Muscle layer of duodenum (tissue), 2 donors: Measurements from ENCODE around the gene HOXA11.

ENCODE experiments used
- H3K27ac ChIP-seq: one replicate; pipeline ENCODE4 v1.7.0; 2013; ENCODE audit warnings: mild to moderate bottlenecking, low read length
- H3K27me3 ChIP-seq: one replicate; pipeline ENCODE4 v1.7.0; 2013; ENCODE audit warnings: low read depth, mild to moderate bottlenecking, control low read depth, low read length
- H3K36me3 ChIP-seq, 2 donors: one replicate each; pipeline ENCODE4 v1.7.0; 2013; ENCODE audit warnings: low read length in 2 of 2, control low read depth in 1 of 2, mild to moderate bottlenecking in 1 of 2; ENCODE audit not compliant: insufficient read depth in 2 of 2, control insufficient read depth in 1 of 2
- H3K4me1 ChIP-seq, 2 donors: one replicate each; pipeline ENCODE4 v1.7.0; 2013; ENCODE audit warnings: low read length in 2 of 2, mild to moderate bottlenecking in 2 of 2, control low read depth in 1 of 2, moderate library complexity in 1 of 2; ENCODE audit not compliant: insufficient read depth in 2 of 2, control insufficient read depth in 1 of 2
- H3K4me3 ChIP-seq, 2 donors: one replicate each; pipeline ENCODE4 v1.7.0; 2013; ENCODE audit warnings: low read length in 2 of 2, low read depth in 1 of 2, mild to moderate bottlenecking in 1 of 2
- H3K9me3 ChIP-seq, 2 donors: one replicate each; pipeline ENCODE4 v1.7.0; 2013; ENCODE audit warnings: low read length in 2 of 2, control low read depth in 1 of 2, mild to moderate bottlenecking in 1 of 2; ENCODE audit not compliant: control insufficient read depth in 1 of 2
- donor health status: healthy.

HOXA11 gene

GRCh38 chr7:27156508-27156898 is 28.5 kb downstream of the HOXA11 start, which contains the start of gene HOXA7:
Gene HOXA7, minus strand, starts transcription at chr7:27156675. Its CDS starts 130 bp downstream, at chr7:27156545.
- H3K27ac ChIP-seq: no peak within 1 kb of the TSS
- H3K9me3 ChIP-seq: no peaks in the 10 kb centered on the region
- peaks cover 0 to 52% of the 10 kb centered on the region in 2 donors for H3K4me1 ChIP-seq
- H3K36me3 ChIP-seq: no peaks in the 10 kb centered on the region
- H3K27me3 ChIP-seq: peaks cover 89% of the 10 kb centered on the region
- H3K4me3 ChIP-seq: peak within 1 kb of the TSS in 1 of 2 donors; percentile 61

- H3K36me3 ChIP-seq: no peaks in the 10 kb centered on the region
- peaks cover 95% of the 10 kb centered on the region for H3K27me3 ChIP-seq
- no peaks in the 10 kb centered on the region for H3K9me3 ChIP-seq
- H3K4me1 ChIP-seq: peaks cover 0 to 52% of the 10 kb centered on the region in 2 donors
- H3K27ac ChIP-seq: no peak overlapping the region
- peak overlapping the region in 1 of 2 donors; percentile 61 for H3K4me3 ChIP-seq
Measured at GRCh38 chr7:27155816-27156507, 29.1 kb downstream of the HOXA11 start.

GRCh38 chr7:27154901-27155815 is 29.9 kb downstream of the HOXA11 start:
- Histone ChIP-seq H3K4me3 (peak overlapping the region in 1 of 2 donors; percentile 61), H3K27ac (no peak overlapping the region), H3K36me3 (no peaks in the 10 kb centered on the region), H3K9me3 (no peaks in the 10 kb centered on the region), H3K4me1 (peaks cover 0 to 52% of the 10 kb centered on the region in 2 donors), H3K27me3 (peaks cover 94% of the 10 kb centered on the region)

GRCh38 chr7:27154369-27154768 is 30.7 kb downstream of the HOXA11 start:
- Histone ChIP-seq H3K36me3 (no peaks in the 10 kb centered on the region), H3K27ac (no peak overlapping the region), H3K27me3 (peaks cover 91% of the 10 kb centered on the region), H3K4me1 (peaks cover 0 to 50% of the 10 kb centered on the region in 2 donors), H3K9me3 (no peaks in the 10 kb centered on the region), H3K4me3 (no peak overlapping the region)

- Histone ChIP-seq H3K36me3 (no peaks in the 10 kb centered on the region), H3K27ac (no peak overlapping the region), H3K9me3 (no peaks in the 10 kb centered on the region), H3K27me3 (peaks cover 91% of the 10 kb centered on the region), H3K4me1 (peaks cover 0 to 50% of the 10 kb centered on the region in 2 donors), H3K4me3 (no peak overlapping the region)
Measured at GRCh38 chr7:27153526-27153925, 31.5 kb downstream of the HOXA11 start.

GRCh38 chr7:27152816-27153442 is 32.1 kb downstream of the HOXA11 start:
- Histone ChIP-seq H3K36me3 (no peaks in the 10 kb centered on the region), H3K27me3 (peaks cover 91% of the 10 kb centered on the region), H3K9me3 (no peaks in the 10 kb centered on the region), H3K4me1 (peaks cover 0 to 50% of the 10 kb centered on the region in 2 donors), H3K27ac (no peak overlapping the region), H3K4me3 (peak overlapping the region; percentile 30 to 60)

GRCh38 chr7:27151931-27152815 is 32.9 kb downstream of the HOXA11 start, which contains the start of gene HOXA3:
Gene HOXA3, minus strand, starts transcription at chr7:27152583. Its CDS starts 41,943 bp downstream, at chr7:27110640.
- Histone ChIP-seq H3K27ac (no peak within 1 kb of the TSS), H3K9me3 (no peaks in the 10 kb centered on the region), H3K4me1 (peaks cover 0 to 47% of the 10 kb centered on the region in 2 donors), H3K4me3 (peak within 1 kb of the TSS; percentile 46 to 60), H3K36me3 (no peaks in the 10 kb centered on the region), H3K27me3 (peaks cover 87% of the 10 kb centered on the region)

GRCh38 chr7:27151341-27151930 is 33.6 kb downstream of the HOXA11 start:
- Histone ChIP-seq H3K36me3 (no peaks in the 10 kb centered on the region), H3K27ac (no peak overlapping the region), H3K4me3 (peak overlapping the region; percentile 46 to 60), H3K9me3 (no peaks in the 10 kb centered on the region), H3K4me1 (peaks cover 0 to 46% of the 10 kb centered on the region in 2 donors), H3K27me3 (peaks cover 87% of the 10 kb centered on the region)

GRCh38 chr7:27150568-27151340 is 34.3 kb downstream of the HOXA11 start:
- H3K27me3 ChIP-seq: peaks cover 80% of the 10 kb centered on the region
- no peak overlapping the region for H3K27ac ChIP-seq

More at GRCh38 chr7:27150568-27151340, 34.3 kb downstream of the HOXA11 start:
- H3K36me3 ChIP-seq: no peaks in the 10 kb centered on the region
- H3K9me3 ChIP-seq: no peaks in the 10 kb centered on the region
- H3K4me1 ChIP-seq: peaks cover 0 to 39% of the 10 kb centered on the region in 2 donors
- H3K4me3 ChIP-seq: peak overlapping the region; percentile 46 to 60
